ENCODE data around the gene TRIM58. TPM values are rescaled to one million over a fixed set of nuclear protein-coding genes. Genes with fewer than 3 reads are reported as not detected.

TRIM58 gene
- 0.25 TPM for polyA plus RNA-seq (2013, experiment 1 of 2; ENCODE audit: insufficient read length)
- polyA plus RNA-seq (2013, experiment 2 of 2; ENCODE audit: insufficient read length): 0.20 TPM

GRCh38 chr1:247857069-247857984 is at the start of gene TRIM58:
Gene TRIM58 (plus strand): TSS chr1:247857187. CDS start chr1:247857247, 60 bp downstream.
- no peak for DNase-seq

- DNase-seq: no peak
These were observed 44.4 kb upstream of the TRIM58 start for GRCh38 chr1:247812637-247813036.

DNA sequence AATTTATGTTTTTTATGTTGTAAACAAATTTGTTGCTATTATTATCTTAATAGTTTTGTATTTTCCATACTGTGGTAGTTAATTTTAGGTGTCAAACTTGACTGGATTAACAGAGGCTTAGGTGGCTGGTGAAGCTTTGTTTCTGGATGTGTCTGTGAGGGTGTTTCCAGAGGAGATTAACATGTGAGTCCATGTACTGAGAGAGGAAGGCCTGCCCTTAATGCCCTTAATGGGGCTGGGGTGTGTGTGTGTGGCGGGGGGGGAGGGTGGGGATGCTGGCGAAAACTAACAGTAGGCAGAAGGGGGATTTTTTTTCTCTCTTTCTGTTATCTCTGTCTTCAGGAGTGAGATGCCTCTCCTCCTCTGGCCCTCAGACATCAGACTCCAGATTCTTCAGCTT is 34.9 kb upstream of the TRIM58 start:
- DNase-seq: no peak

DNA sequence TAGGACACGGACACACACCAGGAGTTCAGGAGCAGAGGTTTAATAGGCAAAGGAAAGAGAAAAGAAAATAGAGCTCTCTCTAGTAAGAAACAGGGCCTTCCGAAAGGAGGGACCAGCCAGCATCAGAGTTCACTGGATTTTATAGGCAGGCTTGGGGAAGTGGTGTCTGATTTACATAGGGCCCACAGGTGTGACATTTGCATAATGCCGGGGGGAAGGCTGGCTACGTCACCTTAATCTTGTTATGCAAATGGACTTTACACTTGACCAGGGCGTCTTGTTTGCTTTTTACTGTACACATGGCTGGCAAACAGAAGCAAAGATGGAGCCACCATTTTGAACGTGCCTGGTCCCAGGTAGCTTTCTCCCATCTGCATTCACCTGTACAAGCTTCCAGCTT is 33.0 kb upstream of the TRIM58 start, which contains the start of gene OR14A16:
OR14A16 (minus strand) TSS at position 97 of the 400 bp plus-strand sequence. CDS start 8,390 bp downstream, outside the sequence.
- no peak for DNase-seq

DNA sequence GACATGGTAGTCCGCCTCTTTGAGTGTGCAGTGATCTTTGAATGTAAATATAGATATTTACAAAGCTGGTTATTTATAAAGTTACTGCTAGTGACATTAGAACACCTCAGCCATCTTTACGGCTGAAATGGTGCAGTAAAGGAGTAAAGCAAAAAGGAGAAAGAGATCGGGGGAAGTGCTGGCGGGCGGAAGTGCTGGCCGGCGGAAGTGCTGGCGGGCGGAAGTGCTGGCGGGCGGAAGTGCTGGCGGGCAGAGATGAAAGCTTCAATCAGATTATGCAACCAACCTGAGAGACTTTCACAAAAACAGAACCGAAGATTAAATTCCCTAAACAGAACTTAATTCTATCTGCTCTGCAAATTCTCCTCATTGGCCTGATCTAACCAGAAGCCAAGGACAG is 31.6 kb upstream of the TRIM58 start:
- no peak for DNase-seq

DNA sequence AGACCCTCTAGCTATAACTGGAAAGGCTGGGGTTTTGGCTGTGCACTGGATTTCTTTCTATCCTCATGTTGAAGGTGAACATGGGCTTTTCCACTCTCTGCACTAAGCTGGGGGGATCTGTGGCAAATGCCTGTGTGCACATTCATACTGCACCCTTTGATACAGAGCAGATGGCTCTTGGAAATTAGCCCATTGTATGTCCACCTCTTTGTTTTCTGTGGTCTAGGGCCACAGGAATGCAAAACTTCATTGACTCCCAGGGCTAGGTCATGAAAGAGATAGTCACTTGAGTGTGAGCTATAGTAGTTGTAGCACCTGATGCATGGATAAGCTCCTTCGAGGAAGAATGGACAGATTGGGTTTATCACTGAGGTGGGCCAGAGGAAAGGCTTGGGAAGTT is 27.3 kb upstream of the TRIM58 start:
- no peak for DNase-seq

DNA sequence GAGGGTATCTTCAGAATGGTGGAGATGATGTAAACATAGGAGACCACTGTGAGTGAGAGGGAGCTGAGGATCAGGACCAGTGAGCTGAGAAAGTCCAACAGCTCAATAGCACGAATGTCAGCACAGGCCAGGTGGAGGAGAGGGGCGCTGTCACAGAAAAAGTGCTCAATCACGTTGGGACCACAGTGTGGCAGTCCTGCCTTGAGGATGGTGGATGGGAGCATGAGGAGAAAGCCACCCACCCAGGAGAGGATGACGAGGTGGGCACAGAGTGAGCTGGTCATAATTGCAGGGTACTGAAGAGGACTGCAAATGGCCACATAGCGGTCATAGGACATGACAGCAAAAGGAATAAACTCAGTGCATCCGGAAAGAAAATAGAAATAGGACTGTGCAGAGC is 23.4 kb upstream of the TRIM58 start:
- DNase-seq: no peak

DNA sequence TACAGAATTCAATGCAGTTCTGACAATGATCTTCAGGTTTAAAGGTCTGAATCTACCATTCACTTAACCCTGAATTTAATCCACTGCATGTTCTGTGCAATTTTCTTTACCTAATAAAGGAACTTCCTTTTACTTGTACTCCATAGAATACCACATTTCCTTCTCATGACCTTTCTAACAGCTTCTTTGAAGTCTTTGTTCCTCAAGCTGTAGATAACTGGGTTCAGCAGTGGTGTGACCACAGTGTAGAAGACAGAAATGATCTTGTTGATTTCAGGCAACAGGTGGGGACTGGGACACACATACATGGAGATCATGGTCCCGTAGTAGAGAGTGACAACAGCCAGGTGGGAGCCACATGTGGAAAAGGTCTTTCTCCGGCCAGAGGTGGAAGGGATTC is 16.2 kb upstream of the TRIM58 start:
- no peak for DNase-seq

DNA sequence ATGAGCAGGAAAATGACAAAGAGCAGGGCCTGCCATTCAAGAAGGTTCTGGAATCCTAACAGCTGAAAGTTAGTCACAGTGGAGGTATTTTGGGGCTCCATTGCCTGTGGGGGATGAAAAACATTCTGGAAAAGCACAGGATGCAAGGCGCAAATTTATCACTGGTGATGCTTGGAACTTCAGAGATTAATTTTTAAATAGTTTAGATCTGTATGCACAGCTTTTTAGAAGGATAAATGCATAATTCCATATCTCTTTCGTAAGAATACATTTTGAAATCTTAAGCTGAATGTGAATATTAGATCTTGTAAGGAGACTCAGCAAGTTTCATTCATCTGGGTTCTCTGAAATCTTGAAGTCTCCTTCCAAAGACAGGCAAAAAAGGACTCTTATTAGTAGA is 15.2 kb upstream of the TRIM58 start, which contains the start of gene OR11L1:
OR11L1 (minus strand) TSS at position 101 of the 400 bp plus-strand sequence; CDS start at position 101, 0 bp downstream.
- no peak for DNase-seq

DNA sequence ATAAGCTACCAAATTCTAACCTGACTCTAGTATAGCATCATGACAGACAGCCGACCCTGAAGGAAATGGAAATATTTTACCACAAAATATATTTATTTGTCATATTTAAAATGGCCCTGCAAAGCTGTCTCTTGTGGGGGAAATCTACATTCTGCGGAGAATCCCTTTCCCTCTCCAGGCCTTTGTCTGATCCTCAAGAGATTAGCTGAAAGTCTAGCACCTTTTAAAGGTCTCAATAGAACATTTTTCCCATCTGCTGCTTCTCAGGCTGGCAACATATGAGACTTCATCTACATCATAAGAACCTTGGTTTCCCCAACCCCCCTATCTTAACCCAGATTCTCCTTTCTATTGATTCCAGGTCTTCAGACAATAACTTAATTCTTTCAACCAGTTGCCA is 13.6 kb upstream of the TRIM58 start:
- no peak for DNase-seq

DNA sequence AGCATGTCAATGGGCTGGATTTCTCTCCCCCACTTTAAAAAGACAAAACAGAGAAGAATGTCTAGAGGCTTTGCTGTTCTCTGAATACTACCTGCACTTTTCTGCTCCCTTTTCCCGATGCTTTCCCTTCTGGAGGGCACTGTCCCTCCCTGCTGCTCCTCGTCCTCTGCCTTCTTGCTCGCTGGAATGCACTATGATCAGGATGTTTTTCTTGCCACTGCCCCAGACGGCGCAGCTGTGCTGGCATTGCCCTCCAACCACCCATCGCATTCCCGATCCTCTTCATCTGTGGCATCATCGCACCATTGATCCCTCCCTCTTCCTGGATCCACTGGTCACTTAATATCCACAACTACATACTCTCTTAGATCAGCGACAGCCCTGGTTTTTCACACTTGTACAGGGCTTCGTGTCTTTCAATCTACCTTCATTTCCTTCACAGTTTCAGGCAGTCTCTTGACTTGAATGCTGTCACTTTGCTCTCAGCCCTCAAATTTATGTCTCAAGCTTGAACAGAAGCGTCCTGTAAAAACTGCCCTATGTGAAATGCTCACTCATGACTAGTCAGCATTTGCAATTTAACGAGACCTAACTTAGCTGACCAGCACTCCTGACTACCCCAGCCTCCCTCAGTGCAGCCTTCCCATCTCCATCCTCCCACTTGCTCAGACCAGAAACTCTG is 11.8 kb upstream of the TRIM58 start:
- no peak for DNase-seq

DNA sequence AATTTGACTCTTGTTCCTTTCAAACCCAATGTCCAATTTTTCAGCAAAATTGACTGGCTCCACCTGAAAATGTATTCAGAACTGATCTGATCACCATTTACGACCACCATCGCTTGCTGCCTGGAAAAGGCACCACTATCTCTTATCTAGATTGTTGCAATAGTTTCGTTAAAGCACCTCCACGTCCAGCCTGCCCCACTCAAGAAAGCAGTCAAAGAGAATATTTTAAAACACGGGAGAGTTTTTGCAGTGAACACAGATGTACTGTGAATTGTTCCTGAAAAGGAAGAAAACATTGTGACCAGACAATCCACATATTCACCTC is 11.3 kb upstream of the TRIM58 start:
- no peak for DNase-seq

DNA sequence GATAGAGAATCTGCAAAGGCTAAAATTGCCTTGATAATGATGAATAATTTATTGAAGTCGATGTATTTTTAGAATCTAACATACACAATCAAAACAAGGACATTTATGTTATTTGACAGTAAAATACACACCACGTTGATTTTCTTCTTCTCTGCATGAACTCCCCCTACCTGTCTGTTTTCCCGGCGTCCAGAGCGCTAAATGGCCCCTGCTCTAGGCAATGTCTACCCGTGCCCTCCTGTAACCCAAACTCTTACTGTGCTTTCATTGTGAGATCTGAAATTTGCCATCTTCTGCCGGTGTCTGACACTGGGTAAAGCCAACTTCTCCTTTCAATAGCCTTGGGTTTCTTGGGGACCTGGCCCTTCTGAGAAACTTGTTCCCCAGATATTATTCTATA is 8.6 kb upstream of the TRIM58 start:
- DNase-seq: no peak

DNA sequence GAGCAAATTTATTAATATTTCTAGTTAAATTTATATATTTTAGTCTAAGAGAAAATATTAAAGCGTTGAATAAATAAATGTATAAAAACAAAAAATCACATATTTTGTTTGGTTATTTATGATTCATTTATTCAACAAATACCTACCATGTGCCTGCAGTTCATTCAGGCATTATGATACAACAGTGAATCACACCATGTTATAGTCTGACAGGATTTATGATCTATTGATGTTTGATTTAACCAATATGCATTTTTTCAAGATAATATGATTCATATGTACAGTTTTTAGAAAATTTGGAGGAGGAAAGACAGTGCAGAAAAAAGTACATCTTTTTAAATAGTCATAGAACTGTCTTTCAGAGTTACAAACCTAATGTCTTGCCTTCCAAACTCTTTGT is 7.4 kb upstream of the TRIM58 start:
- no peak for DNase-seq

- DNase-seq: no peak
These were observed 2.0 kb upstream of the TRIM58 start for GRCh38 chr1:247854899-247855545.

- no peak for DNase-seq
These were observed 1.1 kb upstream of the TRIM58 start for GRCh38 chr1:247855911-247856310.

GRCh38 chr1:247857985-247858619 is 1.1 kb downstream of the TRIM58 start:
- no peak for DNase-seq

DNA sequence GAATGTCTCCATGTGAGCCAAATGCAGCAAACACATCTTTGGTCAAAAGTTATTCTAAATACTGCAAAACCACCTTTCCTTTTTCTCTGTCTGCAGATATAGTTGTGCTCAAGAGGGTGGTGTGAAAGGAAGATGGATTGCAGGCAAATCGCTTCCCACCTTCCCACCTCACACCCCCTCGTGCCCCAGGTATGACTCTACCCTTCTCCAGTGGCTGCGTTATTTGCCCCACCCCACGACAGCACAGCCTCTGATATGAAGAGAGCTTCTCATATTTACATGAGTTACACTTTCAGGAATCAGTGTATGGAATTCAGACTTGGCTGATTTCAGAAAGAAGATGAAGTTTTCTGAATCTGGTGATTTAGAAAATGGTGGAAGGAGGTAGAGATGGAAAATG is 5.8 kb downstream of the TRIM58 start:
- DNase-seq: no peak

DNA sequence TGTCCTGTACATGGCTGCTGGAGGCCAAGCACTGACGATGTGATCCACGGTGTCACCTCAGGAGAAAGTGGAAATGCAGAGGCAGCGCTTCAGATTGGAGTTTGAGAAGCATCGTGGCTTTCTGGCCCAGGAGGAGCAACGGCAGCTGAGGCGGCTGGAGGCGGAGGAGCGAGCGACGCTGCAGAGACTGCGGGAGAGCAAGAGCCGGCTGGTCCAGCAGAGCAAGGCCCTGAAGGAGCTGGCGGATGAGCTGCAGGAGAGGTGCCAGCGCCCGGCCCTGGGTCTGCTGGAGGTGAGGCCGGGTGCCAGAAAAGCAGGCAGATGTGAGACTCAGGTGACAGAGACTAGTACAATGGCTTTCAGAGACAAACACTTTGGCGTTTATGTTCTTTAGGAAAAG is 7.7 kb downstream of the TRIM58 start:
- DNase-seq: no peak

GRCh38 chr1:247865416-247865815 is 8.4 kb downstream of the TRIM58 start:
- no peak for DNase-seq

DNA sequence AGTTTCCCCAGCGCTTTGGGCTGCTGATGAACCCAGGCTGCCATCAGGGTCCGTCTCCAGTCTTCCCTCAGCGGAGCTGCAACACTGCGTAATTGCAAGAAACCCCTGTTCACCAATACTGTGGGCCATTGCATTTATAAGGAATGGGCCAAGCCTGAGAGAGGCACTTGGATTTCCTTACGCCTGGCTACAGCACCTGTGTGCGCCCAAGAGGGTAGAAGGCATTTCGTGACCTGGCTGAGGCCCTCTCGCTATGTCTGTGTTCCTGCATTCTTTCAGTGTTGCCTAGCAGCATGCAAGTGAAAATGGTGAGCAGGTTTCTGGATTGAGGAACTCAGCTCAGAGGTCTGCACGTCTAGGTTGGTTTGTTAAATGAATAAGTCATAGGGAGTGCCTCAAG is 26.4 kb downstream of the TRIM58 start:
- no peak for DNase-seq

GRCh38 chr1:247884797-247885413 is 27.9 kb downstream of the TRIM58 start:
- DNase-seq: no peak
